ENCODE results near the gene SENP5.
"Not testable (repeated sequence)": the region's sequence is repeated elsewhere in the genome, so short reads cannot be mapped to it uniquely, and the experiment has no call there.

SENP5 gene

DNA sequence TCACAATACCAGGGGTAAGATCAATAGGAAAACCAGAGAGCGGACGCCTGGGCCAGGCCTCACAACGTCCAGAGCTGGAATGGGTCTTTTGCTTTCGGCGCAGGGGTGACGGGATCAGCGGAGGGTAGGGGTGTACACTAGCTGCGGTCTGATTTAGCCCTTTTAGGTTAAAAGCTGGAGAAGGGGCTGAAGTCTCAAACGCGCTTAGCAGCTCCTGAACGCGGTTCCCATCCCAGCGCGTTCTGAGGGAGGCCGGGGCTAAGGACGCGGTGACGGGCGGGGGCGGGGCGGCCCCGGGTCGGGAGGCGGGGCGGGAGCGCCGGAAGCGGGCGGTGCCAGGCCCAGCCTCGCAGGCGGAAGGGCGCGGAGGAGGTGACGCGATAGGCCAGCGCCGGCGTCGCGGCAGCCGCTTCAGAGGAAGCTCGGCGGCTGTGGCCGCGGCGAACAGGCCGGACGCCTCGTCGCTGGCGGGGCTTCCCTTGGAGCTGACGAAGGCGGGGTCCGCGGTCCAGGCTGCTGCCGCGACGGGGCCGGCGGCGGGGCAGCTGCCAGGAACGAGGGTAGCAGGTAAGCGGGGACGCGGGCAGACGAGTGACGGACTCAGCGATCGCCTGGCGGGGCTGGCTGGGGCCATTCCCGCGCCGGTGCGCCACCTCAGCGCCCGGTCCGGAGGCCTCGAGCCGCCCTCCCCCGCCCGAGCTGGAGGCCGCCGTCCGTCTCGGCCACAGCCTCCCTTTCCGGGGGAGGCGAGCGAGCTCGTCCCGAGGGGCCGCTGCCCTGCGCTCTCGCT, at the start of gene SENP5:
SENP5 (plus strand) TSS at position 414 of the 790 bp plus-strand sequence. CDS start 17,262 bp downstream, outside the sequence.
- no peak for TF ChIP-seq CTCF (IDR thresholded peaks at IDR 0.05; ENCODE audit: borderline replicate concordance, insufficient read depth, low read depth, low read length)

DNA sequence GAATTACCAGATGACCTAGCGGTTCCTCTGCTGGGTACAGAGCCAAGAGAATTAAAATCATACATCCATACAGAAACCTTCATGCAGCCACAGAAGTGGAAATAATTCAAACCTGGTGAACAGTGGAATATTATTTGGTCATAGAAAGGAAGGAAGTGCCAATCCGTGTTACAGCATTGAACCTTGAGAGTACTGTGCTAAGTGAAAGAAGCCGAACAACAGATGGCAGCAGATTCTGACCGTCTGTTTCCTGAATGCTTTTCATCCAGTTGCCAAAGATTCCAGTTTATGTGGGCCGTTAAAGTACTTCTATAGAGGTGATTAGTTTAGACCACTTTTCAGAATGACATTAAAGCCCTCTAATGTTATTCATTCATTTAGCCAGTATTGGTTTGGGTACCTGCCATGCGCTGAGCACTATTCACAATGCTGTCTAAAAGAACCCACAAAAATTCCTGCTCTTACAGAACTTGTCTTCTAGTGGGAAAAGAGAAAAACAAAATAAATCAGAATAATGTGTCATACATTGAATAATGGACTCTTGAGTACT, 45.8 kb upstream of the SENP5 start:
- H3K4me3 ChIP-seq (ENCODE audit: low read depth, low read length): no peak overlapping the region
- TF ChIP-seq CTCF (IDR thresholded peaks at IDR 0.05; ENCODE audit: borderline replicate concordance, insufficient read depth, low read depth, low read length): no peak

More for the DNA sequence above, at the start of gene SENP5:
- H3K4me3 ChIP-seq (ENCODE audit: low read depth, low read length): peak within 1 kb of the TSS; percentile 91

DNA sequence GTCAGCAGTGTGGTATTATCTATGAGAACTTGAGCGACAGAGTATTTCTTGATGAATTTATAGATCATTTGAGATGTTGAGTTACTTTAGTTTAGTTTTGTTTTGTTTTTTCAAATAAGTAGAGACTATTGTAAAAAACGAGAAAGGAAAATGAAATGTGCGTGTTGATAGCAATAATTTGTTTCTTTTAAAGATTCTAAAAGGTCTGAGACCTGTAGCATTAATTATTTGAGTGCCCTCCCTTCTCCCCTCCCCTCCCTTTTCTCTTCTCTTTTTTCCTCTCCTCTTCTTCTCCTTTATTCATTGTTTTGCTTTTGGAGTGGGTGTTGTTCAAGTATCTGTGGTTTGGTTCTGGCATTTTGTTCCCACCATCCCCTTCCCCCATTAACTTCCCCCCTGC, 38.1 kb upstream of the SENP5 start:
- H3K4me3 ChIP-seq (ENCODE audit: low read depth, low read length): not testable (repeated sequence)

- TF ChIP-seq CTCF (IDR thresholded peaks at IDR 0.05; ENCODE audit: borderline replicate concordance, insufficient read depth, low read depth, low read length): no peak
These were observed 32.6 kb upstream of the SENP5 start for GRCh38 chr3:196835086-196835485.

DNA sequence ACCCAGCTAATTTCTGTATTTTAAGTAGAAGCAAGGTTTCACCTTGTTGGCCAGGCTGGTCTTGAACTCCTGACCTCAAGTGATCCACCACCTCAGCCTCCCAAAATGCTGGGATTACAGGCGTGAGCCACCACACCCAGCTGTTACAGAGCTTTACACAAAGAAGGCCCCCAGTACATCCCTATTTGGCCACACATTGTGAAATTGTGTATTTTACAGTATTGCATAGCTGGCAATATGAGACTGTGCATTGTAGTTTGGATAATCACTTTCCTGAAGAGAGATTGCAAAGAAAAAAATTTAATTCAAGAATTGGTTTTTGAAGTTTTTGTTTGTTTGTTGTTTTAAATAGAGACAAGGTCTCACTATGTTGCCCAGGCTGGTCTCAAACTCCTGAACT, 31.1 kb upstream of the SENP5 start:
- not testable (repeated sequence) for H3K4me3 ChIP-seq (ENCODE audit: low read depth, low read length)

More at GRCh38 chr3:196835086-196835485, 32.6 kb upstream of the SENP5 start:
- H3K4me3 ChIP-seq (ENCODE audit: low read depth, low read length): no peak overlapping the region

GRCh38 chr3:196837819-196838420, 29.8 kb upstream of the SENP5 start:
- no peak overlapping the region for H3K4me3 ChIP-seq (ENCODE audit: low read depth, low read length)
- TF ChIP-seq CTCF (IDR thresholded peaks at IDR 0.05; ENCODE audit: borderline replicate concordance, insufficient read depth, low read depth, low read length): peak; percentile 84

GRCh38 chr3:196839351-196839750, 28.4 kb upstream of the SENP5 start:
- H3K4me3 ChIP-seq (ENCODE audit: low read depth, low read length): not testable (repeated sequence)

- no peak for TF ChIP-seq CTCF (IDR thresholded peaks at IDR 0.05; ENCODE audit: borderline replicate concordance, insufficient read depth, low read depth, low read length)
- H3K4me3 ChIP-seq (ENCODE audit: low read depth, low read length): no peak overlapping the region
These were observed 24.9 kb upstream of the SENP5 start for GRCh38 chr3:196842567-196843434.
